GM19099 (cell line): ENCODE measurements around the gene BFSP2.

Experiments used
- POLR2A ChIP-seq: IDR thresholded peaks from 3 replicates; pipeline ENCODE4 v1.6.1; 2011; ENCODE audit warnings: low read depth; ENCODE audit not compliant: insufficient read length; ENCODE audit errors: extremely low read depth

The BFSP2 gene

GRCh38 chr3:133491481-133492059 is 91.7 kb downstream of the BFSP2 start:
- TF ChIP-seq POLR2A = peak; percentile 7

GRCh38 chr3:133492159-133492741 is 92.4 kb downstream of the BFSP2 start:
- no peak for TF ChIP-seq POLR2A

DNA sequence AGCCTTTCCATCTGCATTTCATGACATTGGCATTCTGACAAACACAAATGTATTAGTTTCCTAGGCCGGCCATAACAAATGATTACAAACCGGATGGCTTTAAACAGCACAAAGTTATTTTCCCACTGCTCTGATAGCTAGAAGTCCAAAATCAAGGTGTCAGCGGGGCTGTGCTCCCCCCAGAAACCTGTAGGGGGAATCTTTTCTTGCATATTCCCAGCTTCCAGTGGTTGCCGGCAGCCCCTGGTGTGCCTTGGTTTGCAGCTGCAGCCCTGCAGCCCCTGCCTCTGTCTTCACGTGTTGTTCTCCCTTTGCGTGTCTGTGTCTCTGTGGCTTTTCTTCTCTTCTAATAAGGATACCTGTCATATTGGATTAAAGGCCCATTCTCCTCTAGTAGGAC is 94.6 kb downstream of the BFSP2 start:
- no peak for TF ChIP-seq POLR2A

- TF ChIP-seq POLR2A = no peak
Observed at GRCh38 chr3:133503409-133503808, 103.6 kb downstream of the BFSP2 start.

DNA sequence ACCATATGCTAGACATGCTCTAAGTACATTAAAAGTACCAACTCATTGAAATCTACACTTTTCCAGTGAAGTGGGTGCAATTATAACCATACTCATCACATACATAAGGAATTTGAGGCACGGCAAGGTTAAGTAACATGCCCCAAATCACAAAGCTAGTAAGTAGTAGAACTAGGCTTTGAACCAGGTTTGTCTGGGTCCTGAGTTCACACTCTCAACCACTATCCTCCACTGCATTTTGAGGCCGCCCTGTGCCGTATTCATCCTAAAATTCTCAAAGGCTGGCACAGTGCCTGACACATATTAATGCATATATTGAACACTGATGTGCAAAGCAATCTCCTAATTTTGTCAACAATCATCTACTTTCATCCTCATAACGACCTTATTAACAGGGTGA is 104.9 kb downstream of the BFSP2 start:
- TF ChIP-seq POLR2A = no peak

- no peak for TF ChIP-seq POLR2A
Observed at GRCh38 chr3:133505813-133506212, 106.0 kb downstream of the BFSP2 start.

- TF ChIP-seq POLR2A = peak; percentile 37
Observed at GRCh38 chr3:133506215-133506901, 106.5 kb downstream of the BFSP2 start.

DNA sequence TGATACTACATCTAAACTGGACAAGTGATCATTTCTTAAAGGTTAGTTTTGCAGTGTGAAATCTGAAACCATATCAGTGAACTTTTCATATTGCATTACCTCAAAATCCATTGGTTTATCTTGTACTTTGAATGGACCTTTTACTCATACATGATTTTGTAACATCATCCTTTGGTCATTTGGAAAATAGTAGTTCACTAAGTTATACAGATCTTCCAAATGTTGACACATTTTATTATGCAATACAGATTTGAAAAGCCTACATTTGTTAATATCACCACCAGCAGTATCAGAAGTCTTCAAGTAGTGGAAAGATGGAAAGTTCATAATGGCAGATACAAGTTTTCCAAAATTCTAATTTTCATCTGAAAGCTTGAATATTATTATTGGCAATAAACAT is 109.6 kb downstream of the BFSP2 start:
- no peak for TF ChIP-seq POLR2A

DNA sequence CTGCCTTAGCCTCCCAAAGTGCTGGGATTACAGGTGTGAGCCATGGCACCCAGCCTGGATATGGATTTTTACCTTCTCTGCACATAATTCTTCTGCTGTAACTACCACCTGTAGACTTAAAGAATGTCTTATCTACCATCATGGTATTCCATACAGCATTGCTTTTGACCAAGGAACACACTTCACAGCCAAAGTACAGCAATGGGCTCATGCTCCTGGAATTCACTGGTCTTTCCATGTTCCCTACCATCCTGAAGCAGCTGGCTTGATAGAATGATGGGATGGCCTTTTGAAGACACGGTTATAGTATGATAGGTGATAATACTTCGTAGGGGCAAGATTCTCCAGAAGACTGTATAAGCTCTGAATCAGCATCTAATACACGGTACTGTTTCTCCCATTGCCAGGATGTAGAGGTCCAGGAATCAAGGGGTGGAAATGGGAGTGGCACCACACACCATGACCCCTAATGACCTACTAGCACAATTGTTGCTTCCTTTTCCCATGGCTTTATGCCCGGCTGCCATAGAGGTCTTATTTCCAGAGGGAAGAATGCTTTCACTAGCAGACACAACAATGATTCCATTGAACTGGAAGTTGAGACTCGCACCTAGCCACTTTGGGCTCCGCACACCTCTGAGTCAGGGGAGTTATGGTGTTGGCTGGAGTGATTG is 112.7 kb downstream of the BFSP2 start:
- no peak for TF ChIP-seq POLR2A

DNA sequence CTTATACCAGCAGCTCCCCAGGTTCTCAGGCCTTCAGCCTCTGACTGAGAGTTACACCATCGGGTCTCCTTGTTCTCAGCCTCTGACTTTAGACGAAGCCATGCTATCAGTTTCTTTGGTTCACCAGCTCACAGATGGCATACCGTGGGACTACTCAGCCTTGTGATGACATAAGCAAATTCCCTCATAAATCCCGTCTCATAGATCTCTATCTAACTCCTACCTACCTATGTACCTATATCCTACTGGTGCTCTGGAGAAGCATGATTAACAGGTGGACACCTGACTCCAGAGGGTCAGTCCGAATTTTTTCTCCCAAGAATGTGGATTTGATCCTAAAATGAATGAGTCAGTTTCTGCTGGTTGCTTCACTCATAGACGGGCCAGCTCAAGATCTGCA is 114.6 kb downstream of the BFSP2 start:
- no peak for TF ChIP-seq POLR2A

- no peak for TF ChIP-seq POLR2A
Observed at GRCh38 chr3:133515127-133515526, 115.3 kb downstream of the BFSP2 start.

GRCh38 chr3:133520286-133520685 is 120.4 kb downstream of the BFSP2 start:
- no peak for TF ChIP-seq POLR2A

- TF ChIP-seq POLR2A = no peak
Observed at GRCh38 chr3:133521946-133522345, 122.1 kb downstream of the BFSP2 start.
